Measurements from ENCODE around the gene ADA.

GRCh38 chr20:44637522-44638372 is 13.8 kb downstream of the ADA start:
- TF ChIP-seq CTCF (conservative IDR thresholded peaks at IDR 0.05; ENCODE audit: low read length) (no peak), EZH2phosphoT487 (IDR thresholded peaks at IDR 0.05; ENCODE audit: borderline replicate concordance) (no peak)
